GM23338 (cell line): Measurements from ENCODE around the gene ADGRF4.

Experiments
- CTCF ChIP-seq, 2 experiments: fragments of 200-600 bp in 1 of 2; sonication (generic) in 1 of 2; conservative IDR thresholded peaks; 2 replicates each; pipeline versions ENCODE4 v1.5.1 to v1.6.1; 2016 to 2017; ENCODE audit warnings: antibody characterized with exemption in 2 of 2, low read depth in 2 of 2, mild to moderate bottlenecking in 2 of 2, moderate library complexity in 1 of 2
- EZH2 ChIP-seq: fragments of 200-600 bp; sonication (generic); IDR thresholded peaks from one replicate; pipeline ENCODE4 v1.8.0; 2017; ENCODE audit warnings: antibody characterized with exemption, mild to moderate bottlenecking, low read depth; ENCODE audit not compliant: unreplicated experiment
- EZH2phosphoT487 ChIP-seq: fragments of 200-600 bp; sonication (generic); IDR thresholded peaks from one replicate; pipeline ENCODE4 v1.8.1; 2018; ENCODE audit warnings: antibody characterized with exemption; ENCODE audit not compliant: unreplicated experiment
- POLR2AphosphoS5 ChIP-seq: IDR thresholded peaks from 2 replicates; pipeline ENCODE4 v1.6.1; 2016; ENCODE audit warnings: antibody characterized with exemption, low read depth
- REST ChIP-seq: IDR thresholded peaks from one replicate; pipeline ENCODE4 v1.6.1; 2018; ENCODE audit warnings: antibody characterized with exemption; ENCODE audit not compliant: unreplicated experiment
- STAT1 ChIP-seq: IDR thresholded peaks from one replicate; pipeline ENCODE4 v1.6.1; 2016; ENCODE audit warnings: antibody characterized with exemption; ENCODE audit not compliant: unreplicated experiment
- ZNF331 ChIP-seq: fragments of 250-450 bp; sonication (Bioruptor Pico); IDR thresholded peaks from 2 replicates; pipeline ENCODE4 v1.5.0; 2020; ENCODE audit warnings: low read depth, mild to moderate bottlenecking, moderate library complexity

GRCh38 chr6:47687432-47687831 lies 10.9 kb upstream of the ADGRF4 start:
- TF ChIP-seq CTCF (conservative IDR thresholded peaks at IDR 0.05; ENCODE audit: low read depth in 2 of 2): no peak
- no peak for TF ChIP-seq STAT1
- no peak for TF ChIP-seq EZH2
- TF ChIP-seq ZNF331 (CRISPR knock-in tag): no peak
- no peak for TF ChIP-seq REST
- no peak for TF ChIP-seq POLR2AphosphoS5
- TF ChIP-seq EZH2phosphoT487: no peak
